IPS DF 4.7 (cell line): ENCODE data around the gene PCBP1.
"Not testable (repeated sequence)": the region's sequence is repeated elsewhere in the genome, so short reads cannot be mapped to it uniquely, and the experiment has no call there.

Source experiments
- DNase-seq: peaks from one replicate; pipeline ENCODE4 v3.0.0-alpha.2; 2013; ENCODE audit warnings: low spot score; ENCODE audit errors: extremely low read depth

The PCBP1 gene

DNA sequence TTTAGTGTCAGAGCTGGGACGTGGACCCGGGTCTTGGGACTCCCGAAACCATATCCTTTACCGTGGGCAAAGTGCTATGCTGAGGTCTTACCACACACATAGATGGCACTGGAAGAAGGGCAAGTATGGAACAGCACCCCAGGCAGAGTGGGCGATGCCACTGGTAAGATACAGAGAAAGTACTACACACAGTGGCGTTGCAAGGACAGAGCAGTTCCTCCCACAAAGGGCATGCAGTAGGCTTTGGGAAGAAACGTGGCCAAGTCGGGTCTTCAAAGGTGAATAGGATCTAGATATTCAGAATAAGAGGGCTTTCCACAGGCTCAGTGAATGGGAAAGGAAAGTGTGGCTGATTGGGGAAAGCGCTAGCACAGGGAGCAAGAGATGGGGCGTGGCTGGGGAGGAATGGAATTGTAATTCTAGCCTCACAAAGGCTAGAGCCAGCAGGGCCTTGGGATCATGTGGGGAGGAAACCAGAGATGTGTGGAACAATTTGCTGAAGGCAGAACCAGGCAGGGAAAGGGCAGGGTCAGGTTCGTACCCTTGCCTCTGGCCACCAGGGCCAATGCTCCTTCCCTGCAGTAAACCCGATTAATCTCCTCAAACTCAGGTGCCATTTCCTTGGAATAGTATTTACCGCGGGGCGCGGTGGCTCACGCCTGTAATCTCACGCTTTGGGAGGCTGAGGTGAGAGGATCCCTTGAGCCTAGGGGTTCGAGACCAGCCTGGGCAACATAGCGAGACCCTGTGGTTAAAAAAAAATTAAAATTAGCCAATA, 36.0 kb downstream of the PCBP1 start:
- DNase-seq = no peak

DNA sequence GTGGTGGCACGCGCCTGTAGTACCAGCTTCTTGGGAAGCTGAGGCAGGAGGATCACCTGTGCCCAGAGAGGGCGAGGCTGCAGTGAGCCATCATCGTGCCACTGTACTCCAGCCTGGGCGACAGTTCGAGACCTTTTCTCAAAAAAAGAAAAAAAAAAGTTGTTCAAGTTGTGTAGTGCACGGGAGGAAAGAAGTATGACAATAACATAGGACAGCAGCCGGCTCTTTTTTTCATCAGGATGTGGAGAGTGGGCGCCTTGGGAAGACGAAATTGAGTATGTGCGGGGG, 36.5 kb downstream of the PCBP1 start:
- DNase-seq = no peak

DNA sequence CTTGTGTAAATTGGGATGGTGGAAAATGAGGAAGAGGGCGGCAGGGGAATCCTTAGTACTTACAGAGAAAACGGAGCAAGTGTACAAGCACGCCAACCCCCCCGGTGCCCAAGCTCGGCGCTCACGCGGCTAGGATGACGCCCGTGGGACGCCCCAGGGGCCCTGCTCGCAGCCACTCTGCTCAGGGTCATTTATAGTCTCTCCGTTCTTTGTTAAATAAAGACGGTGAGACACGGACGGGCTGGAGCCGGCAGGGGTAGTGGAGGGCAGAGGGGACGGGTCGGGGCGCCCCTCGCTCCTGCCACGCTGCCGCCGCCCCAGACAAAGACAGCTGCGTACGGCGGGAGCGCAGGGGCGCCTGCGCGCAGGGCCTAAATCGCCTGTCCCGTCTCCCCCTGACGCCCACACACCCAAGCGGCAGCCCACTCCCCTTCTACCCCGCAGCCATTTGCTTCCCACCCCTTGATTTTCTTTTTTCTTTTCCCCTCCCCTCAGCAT, 37.8 kb downstream of the PCBP1 start:
- DNase-seq = no peak

DNA sequence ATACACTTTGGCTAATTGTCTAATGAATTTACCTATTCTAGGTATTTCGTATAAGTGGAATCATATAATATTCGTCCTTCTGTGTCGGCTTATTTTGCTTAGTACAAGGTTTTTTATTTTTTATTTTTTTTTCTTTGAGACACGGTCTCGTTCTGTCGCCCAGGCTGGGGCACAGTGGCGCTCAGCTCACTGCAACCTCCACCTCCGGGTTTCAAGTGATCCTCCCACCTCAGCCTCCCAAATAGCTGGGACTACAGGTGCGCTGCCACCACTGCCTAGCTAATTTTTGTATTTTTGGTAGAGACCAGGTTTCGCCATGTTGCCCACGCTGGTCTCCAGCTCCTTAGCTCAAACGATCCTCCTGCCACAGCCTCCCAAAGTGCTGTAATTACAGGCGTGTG, 38.2 kb downstream of the PCBP1 start:
- DNase-seq = no peak

DNA sequence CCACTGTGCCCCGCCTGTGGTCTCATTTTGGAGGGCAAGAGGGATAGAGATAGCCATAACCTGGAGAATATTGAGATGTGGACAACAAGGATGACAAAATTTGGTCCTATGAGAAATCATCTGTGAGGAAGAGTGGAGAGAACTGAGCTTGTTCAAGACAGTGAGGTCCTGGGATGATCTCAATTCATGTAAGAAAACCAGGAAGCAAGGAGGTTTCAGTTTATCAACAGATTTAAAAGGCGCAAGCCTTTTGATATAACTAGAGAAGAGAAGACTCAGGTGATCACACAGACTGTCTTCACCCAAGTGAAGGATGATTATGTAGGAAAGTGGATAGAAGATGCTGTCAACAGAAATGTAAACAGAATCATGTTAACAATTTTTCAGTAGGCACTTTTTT, 39.1 kb downstream of the PCBP1 start:
- DNase-seq = no peak

DNA sequence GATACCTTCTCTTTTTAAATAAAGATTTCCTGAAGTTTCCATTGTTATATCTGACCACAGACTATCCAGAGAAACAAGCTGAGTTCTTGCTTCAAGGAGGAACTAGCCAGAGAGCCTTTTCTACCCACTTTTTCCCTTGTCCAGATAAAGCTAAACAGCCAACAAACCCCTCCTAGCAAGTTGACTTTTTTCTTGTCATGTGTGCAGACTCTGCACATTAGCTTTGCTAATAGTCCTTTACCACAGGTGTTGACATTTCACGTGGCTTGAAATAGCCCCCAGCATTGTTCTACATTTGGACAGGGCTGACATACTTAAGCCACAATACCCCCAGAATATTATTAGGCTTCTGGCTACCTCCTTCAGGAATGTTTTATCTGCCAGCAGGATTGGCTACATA, 40.7 kb downstream of the PCBP1 start:
- no peak for DNase-seq

DNA sequence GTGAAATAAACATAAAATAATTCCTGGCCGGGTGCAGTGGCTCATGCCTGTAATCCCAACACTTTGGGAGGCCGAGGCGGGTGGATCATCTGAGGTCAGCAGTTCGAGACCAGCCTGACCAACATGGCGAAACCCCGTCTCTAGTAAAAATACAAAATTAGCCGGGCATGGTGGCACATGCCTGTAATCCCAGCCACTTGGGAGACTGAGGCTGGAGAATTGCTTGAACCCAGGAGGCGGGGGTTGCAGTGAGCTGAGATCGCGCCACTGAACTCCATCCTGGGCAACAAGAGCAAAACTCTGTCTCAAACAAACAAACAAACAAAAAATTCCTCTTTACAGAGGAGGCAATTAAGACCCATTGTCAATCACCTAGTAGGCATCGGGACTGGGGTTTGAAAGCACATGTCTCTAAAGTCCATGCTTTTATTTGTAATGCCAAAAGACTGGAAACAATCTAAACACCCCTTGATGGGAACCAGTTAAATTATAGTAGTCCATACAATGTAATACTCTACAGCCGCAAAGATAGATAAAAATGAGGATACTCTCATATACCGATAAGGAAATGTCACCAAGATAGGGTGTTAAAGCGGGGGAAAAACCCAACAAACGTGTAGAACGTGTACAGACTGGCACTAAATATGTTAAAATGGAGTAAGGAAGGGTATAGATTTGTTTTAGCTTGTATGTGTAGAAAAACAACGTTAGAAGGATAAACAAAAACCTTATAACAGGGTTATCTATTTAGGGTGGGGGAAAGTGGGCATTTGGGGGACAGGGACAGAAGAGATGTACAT, 44.3 kb downstream of the PCBP1 start:
- DNase-seq = not testable (repeated sequence)

DNA sequence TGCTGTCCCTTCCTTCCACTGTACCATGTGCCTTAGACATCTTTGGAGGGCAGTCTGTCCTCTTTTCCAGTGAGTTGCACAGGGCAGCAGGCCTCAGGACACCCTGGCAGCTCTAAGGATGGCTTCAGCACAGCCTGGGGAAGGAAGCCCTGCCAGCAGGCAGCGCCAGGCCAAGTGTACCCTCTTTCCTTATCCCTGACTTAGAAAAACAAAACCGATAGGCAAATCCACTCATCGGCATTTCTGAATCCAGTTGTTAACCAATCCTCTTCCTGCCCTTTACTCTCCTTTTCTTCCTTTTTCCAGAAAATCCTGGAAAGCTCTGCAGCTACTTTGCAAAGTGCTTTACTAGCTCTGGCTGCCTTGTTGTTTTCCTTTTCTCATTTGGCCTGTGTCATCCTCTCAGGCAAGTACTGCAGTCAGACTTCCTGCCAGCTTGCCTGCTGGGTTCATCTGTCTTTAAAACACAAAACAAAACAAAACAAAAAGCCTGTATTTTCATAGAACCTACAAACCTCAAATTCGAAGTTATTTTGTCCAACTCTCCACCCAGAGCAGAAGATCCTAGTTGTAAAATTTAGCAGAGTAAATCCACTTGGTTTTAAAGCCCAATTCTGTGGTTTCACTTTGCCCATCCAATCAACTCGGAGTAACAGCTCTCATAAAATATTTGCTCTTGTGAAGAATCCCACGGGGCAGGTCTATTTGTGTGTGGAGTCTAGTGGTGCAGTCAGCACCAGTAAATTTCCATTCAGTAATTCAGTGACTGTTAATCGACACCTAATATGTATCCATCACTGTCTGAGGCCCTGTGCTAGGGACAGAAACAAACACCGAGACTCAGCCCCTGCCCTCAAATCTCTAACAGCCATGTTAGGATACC, 45.2 kb downstream of the PCBP1 start:
- DNase-seq = no peak

DNA sequence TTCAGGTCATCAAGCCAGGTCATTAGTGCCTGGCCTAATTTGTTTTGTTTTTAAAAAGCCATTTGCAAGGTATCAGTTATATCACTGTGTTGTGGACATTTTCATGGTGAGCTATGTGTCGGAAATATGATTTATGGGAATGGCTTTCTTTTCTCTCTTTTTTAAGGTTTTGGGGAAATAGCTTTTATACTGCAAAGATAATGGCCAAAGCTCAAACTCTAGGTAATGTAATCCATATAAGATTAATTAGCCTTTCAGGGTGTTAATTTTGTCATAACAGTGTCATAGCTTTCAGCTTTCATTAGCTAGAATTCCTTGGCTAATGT, 45.8 kb downstream of the PCBP1 start:
- no peak for DNase-seq

DNA sequence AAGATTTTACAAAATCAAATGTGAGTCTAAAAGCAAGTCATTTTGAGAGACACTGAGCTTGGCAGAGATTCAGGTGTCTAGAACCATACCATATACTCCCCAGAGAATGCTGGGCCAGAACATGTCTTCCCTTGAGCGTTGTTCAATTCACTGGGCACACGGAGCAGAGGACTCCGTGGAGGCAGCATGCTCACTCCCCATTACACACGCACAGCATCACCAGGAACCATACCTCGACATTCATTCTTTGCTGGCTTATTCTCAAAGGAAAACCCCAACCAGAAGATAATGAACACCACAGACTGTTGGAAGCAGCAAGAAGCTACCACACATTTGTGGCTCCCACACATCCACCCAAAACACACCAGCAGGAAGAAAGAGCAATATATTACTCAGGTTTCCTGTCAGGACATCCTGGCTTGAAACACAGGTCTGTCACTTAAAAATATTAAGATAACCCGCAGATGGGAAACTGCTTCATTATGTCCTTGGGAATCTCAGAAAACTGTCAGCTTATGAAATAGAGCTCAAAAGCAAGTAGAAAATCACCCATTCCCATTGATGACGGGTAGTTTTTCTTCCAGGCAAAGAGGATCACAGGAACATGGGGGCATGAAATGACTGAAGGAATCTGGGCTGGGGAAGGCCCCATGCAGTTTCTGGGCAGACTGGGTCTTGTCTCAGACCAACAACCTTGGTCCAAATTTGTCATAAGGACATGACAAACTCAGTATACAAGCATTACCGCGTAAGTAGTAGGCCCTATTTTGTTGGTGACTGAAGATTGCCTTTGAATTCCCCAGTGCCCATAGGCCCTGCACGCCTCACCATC, 46.4 kb downstream of the PCBP1 start:
- DNase-seq = no peak

DNA sequence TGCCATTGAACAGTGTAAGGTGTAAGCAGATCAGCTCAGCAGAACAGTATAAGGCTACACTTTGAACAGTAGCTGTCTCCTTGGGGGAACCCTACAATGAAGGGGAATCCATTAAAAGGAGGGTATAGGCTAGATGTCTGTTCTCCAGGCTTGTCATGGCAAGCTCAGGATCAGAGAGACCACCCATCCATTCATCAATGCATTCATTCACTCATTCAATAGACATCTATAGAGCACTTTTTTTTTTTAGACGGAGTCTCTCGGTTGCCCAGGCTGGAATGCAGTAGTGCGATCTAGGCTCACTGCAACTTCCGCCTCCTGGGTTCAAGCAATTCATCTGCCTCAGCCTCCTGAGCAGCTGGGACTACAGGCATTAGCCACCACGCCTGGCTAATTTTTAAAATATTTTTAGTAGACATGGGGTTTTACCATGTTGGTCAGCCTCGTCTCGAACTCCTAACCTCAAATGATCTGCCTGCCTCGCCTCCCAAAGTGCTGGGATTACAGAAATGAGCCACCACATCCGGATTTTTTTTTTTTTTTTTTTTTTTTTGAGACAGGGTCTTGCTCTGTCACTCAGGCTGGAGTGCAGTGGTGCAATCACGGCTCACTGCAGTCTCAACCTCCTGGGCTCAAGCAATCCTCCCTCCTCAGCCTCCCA, 47.2 kb downstream of the PCBP1 start:
- not testable (repeated sequence) for DNase-seq
